HG02623 (cell line): ENCODE results near the gene PCSK6.
"Not testable (repeated sequence)": the region's sequence is repeated elsewhere in the genome, so short reads cannot be mapped to it uniquely, and the experiment has no call there.

Experiments used
- ATAC-seq: cut with Tn5 transposase; IDR thresholded peaks from one replicate; pipeline ENCODE4 v1.9.1; 2021; ENCODE audit warnings: moderate library complexity; ENCODE audit not compliant: unreplicated experiment

The PCSK6 gene

GRCh38 chr15:101362986-101363566, 126.4 kb downstream of the PCSK6 start:
- no peak for ATAC-seq

- ATAC-seq = no peak
Observed at GRCh38 chr15:101362359-101362758, 127.1 kb downstream of the PCSK6 start.

- no peak for ATAC-seq
Observed at GRCh38 chr15:101361418-101361817, 128.1 kb downstream of the PCSK6 start.

DNA sequence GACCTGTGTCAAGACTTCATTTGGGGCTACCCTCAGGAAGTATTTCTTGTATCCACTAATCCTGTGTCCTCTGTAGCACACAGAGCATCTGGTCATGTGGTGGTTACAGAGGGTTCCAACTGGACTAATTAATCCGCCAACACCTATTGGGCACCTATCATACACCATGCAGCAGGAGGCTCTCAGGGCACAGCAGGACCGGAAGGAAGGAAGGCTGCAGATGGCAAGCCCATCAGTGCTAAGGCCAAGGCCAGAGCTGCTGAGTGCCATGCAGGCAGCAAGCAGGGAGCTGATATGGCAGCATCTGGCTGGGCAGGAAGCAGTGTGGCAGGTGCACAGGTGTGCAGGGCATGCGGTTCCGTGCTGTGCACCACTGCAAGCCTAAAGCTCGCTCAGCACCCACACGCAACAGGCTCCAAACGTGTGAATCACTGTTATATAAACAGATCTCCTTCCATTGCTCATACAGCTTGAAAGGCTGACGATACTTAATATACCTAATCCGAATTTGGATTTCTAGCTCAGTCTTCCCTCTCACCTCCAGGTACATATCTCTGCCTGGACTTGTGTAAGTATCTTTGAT, 130.1 kb downstream of the PCSK6 start:
- ATAC-seq = no peak

- no peak for ATAC-seq
Observed at GRCh38 chr15:101358895-101359294, 130.6 kb downstream of the PCSK6 start.

DNA sequence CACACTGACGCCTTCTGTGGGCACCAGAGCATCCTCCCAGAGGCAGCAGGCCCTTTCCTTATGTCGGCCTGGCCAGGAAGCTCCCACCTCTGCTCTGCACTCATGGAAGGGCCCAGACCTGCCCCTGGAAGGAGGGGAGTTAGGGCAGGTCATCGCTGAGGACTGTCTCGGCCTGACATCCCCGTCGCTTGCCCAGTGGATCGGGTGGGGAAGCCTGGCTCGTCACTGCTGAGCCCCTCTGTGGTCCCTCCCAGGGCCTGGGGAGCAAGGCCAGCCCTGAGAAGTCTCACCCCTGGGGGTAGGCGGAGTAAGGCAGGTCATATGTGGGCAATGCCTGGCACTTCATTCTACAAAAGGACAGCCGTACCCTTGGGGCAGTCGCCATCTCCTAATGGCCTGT, 131.6 kb downstream of the PCSK6 start:
- ATAC-seq = no peak

DNA sequence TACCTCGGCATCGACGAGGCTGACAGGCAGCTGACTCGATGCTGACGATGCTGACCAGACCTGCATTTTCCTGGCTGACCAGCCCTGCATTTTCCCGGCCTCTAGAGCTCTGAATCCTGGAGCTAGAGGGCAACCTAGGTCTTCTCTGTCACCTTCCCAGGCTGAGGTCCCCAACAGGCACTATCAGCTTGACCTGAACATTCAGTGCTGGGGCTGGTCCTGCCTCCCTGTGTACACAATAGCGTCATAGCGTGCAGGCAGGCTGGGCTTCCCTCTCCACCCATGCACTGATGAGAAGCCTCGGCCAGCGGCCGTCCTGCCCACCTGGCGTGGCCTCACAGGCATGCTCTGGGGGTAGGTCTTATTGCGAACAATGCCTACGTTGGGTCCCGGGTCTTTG, 132.2 kb downstream of the PCSK6 start:
- no peak for ATAC-seq

- not testable (repeated sequence) for ATAC-seq
Observed at GRCh38 chr15:101356512-101357172, 132.9 kb downstream of the PCSK6 start.

GRCh38 chr15:101355678-101356464, 133.6 kb downstream of the PCSK6 start:
- no peak for ATAC-seq

DNA sequence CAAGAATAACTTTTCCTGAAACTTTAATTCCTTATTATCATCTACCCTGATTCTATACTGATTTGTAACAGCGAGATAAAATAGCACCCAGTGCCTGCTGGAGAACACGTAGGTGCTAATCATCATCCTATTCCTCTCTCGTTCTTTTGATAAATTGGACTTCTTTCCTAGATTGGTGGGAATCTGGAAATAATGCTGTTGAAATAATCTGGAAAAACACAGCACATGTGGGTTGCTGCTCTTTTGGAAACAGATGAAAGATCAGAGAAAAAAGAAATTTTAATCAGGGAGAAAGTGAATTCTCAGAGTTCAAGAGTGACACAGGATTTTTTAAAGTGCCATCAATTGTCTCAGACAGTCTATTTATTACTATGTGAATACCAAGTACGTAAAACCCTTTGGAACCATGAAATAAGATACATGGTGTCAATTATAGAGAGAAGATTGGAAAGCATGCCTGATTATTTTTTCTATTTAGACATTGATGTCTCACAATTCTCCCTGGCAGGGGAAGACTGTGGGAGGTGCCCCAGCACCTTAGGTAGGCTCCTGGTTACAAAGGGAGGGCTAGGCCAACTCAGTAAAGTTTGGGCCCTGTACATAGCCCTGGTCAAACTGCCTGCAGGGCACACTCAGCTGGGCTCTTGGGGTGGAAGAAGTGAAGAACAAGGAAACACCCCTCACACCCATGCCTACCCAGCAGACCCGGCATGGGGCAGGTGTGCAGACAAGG, 134.4 kb downstream of the PCSK6 start:
- no peak for ATAC-seq

- no peak for ATAC-seq
Observed at GRCh38 chr15:101353240-101353639, 136.3 kb downstream of the PCSK6 start.

DNA sequence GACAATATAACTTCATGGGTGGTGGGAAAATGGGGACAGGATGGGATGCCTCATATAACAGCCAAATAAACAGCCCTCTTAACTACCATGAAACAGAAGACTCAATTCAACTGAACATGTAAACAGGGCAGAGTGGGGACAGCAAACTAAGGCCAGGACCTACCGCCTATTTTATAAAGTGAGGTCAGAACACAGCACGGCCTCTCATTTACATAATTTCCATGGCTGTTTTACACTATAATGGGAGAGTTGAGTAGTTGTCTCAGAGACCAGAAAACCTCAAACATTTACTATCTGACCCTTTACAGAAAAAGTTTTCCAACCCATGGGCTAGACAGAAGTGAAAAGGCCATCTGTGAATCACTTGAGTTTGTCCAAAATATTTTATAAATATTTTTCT, 137.8 kb downstream of the PCSK6 start:
- ATAC-seq = no peak

DNA sequence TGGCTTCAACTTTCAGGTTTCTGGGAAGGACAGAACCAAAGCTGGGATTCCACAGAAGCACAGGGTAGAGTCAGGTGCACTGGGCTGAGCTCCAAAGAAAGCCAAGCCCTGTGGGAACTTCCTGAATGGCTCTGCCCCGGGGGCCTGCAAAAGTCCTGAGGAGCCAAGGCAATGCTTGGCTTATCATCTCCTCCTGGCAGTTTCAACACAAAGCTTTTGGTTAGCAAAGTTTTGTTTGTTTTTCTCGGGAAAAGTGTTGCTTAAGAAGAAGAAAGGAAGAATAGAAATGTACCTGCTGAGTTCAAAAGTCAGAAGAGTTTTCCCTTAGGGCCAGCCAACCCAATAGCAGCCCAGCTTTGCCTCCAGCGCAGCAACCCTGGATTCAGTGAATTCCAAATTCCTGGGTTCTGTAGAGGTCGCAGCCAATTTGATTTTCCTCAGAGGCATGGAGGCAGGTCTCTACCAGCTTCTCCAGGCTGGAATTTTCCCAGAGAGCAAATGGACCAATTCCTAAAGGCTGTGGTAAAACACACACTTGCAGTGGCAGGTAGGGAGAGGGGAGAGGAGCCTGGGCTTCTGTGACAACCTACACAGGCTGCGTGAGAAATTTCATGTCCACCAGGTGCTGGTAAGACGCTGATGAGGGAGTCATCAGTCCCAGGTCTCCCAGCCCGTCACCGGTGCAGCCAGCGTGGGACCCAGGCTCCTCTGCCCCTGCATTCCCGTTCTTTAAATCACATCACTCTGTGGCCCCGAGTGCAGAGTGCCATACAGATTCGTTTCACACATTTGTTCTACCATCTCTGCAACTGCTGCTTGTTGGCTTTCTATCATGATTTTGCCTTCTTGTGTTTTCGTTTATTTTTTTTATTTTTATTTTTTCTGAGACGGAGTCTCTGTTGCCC, 140.2 kb downstream of the PCSK6 start:
- no peak for ATAC-seq

DNA sequence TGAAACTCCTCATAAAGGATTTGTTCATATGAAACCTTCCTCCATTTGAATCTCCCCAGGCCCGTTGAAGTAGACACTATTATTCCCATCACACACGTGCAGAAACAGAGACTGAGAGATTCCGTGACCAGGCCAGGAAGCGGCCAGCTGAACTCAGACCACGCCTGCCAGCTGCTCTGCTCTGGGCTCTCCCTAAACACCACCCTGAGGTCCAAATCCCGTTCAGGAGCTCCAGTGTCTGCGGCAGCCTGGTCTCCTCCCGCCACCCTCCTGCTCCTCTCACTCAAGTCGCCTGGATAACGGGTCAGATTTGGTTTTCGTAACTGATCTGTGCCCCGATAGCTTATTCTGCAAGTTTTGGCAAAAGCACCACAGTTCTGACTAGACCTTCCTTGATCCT, 140.9 kb downstream of the PCSK6 start:
- no peak for ATAC-seq

DNA sequence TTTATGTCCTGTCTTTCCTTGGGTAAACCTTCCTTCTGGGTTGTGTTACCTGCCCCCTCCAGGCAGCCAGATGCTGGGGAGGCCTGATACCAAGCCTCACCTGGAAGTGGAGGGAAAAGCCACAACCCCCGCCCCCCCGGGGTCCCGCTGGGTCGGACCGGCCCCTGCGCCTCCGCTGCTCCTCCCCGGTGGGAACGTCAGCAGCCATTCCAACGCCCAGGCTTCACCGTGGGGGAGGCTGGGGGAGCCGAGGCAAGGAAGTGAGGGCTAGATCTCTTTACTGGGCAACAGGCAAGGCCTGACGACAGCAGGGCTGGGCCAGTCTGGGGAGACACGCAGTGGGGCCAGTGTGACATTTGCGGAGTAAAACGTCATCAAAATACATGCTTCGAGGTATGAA, 141.5 kb downstream of the PCSK6 start:
- no peak for ATAC-seq

DNA sequence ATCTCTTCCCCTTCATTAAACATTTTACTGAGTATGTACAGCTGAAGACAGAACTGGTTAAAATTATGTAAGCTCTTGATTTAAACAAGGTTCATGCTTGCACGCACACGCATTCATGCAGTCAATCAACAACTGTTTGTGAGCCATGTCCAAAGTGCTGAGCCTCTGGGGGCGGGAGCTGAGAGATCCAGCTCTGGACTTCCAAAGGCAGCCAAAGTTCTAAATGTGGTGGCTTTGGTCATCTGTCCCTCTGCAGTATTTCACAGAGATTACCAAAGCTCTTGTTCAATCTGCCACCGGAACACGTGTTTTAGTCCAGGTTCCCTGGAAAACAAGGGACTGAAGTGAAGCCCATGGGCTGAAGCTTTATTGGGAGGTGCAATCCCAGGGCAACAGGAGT, 142.1 kb downstream of the PCSK6 start:
- no peak for ATAC-seq

DNA sequence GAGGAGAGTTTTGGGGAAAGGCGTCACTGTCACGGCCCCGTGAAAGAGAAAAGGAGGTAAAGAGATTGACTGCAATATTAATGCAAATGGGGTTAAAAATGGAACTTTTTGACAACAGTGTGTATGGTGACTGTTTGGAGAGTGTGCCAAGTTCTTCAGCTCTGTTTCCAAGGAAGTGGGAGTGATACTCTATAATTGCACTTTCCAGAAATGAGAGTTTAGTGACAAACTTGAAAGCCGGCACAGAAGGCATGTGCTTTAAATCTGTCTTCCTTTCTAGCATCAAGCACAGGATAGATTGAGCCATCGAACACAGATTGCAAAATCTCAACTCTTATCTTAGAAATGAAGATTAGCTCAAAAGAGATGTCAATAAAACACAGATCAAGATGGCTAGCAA, 142.6 kb downstream of the PCSK6 start:
- no peak for ATAC-seq

DNA sequence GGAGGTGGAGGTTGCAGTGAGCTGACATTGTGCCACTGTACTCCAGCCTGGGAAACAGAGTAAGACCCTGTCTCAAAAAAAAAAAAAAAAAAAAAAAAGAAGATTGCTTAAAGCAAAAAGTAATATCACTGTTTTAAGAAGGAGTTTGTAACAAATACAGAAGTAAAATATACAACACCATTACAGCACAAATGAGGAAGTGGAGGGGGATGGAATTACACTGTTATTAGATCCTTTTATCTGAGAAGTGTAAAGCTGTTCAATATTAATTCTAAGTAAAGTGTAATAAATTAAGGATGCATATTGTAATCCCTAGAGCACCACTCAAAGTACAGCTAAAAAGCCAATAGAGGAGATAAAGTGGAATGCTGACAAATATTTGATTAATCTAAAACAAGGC, 147.5 kb downstream of the PCSK6 start:
- ATAC-seq = no peak

GRCh38 chr15:101338502-101339057, 150.9 kb downstream of the PCSK6 start:
- ATAC-seq = no peak

DNA sequence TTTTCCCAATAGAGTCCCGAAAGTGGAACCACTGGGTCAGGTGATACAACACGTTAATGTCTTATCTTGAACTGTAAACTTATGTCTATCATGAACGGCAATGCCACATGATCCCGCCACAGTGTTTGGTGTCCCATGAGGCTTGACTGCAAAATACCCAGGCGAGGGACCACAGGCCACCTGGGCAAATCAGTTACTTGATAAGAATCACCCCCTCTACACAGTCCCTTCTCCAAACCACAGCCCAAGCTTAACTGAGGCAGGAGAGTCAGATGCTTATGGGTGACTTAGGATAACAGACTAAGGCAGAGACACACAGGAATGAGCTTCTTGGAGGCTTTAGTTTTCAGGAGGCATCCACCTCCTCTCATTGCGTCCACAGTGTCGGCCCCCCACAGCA, 151.5 kb downstream of the PCSK6 start:
- no peak for ATAC-seq
